HG03565 (cell line): Measurements from ENCODE around the gene BACH2.

Experiments used
- ATAC-seq: cut with Tn5 transposase; IDR thresholded peaks from one replicate; pipeline ENCODE4 v1.9.1; 2021; ENCODE audit warnings: mild to moderate bottlenecking, moderate library complexity; ENCODE audit not compliant: unreplicated experiment

Gene BACH2

GRCh38 chr6:90008189-90008907 lies 288.3 kb downstream of the BACH2 start:
- peak; percentile 80 for ATAC-seq

GRCh38 chr6:90005048-90005827 lies 291.4 kb downstream of the BACH2 start:
- ATAC-seq = no peak

DNA sequence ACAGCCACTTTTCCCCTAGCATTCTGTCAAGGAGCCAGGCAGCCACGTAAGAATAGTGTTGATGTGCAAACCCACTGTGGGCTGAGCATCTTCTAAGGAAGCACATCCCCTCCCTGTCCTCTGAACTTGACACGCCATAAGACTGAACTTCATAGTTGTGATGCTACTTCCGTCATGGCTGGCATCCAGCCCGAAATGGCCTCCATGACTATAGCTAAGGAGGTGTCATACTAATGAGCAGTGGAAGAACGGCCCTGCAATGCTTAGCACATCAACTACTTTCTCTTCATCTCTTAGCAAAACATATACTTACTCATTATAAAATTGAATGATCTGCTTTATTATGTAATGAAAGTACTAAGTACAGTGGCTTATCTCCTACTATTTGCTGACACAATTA lies 292.1 kb downstream of the BACH2 start:
- ATAC-seq = no peak

DNA sequence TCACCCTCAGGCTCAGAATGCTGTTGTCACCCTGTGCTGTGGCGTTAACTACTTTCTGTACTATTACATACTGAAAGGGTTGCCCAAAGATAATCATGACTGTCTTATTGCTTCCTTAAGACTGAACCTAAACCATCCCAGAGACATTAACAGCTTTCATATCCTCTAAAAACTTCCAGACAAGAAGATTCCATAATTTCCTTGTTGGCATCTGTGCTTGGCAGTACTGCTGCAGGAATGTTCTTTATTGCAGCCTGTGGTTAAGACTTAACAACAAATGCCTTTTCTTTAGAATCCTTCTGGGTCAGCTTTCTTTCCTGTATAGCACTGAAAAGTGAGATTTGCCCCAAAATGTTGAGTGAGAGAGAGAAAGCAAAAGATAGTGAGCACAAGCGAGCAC lies 292.7 kb downstream of the BACH2 start:
- no peak for ATAC-seq

GRCh38 chr6:90003069-90003795 lies 293.4 kb downstream of the BACH2 start:
- ATAC-seq = no peak

DNA sequence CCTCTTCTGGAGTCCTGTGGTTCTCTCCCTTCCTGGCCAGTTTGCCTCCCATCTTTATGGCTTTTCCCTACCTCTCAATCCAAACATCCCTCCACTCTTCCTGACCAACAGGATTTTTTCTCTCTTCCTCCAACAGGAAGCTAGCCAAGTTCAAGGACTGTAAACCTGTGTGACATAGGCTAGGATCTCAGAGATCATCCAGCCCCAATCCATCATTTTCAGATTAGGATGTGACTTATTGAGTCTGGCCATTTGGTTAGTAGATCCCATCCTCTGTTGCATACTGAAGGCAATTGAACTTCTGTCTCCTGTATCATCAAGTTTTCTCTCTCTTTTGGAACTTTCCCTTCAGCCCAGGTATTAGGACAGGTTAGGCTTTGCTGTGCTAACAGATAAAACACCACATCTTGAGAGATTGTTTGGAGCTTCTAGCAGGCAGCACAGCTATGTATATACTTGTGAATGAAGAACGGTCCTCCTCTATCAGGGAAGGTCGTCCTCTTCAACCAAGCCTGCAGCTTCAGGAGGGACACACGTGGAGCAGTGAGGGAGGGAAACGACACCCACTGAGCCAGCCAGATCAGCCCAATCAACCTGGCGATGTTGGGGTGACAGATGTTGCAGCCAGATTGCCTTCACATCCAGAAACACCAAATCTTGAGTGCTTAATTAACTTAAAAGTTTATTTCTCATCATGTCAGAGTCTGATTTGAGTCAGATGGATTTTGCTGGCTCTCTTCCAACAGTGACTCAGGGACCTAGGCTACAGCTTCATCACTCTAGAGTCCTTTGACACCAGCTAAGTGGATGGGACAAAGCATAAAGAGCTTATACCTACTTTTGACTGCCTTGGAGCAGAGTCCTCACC lies 295.5 kb downstream of the BACH2 start:
- ATAC-seq = no peak

DNA sequence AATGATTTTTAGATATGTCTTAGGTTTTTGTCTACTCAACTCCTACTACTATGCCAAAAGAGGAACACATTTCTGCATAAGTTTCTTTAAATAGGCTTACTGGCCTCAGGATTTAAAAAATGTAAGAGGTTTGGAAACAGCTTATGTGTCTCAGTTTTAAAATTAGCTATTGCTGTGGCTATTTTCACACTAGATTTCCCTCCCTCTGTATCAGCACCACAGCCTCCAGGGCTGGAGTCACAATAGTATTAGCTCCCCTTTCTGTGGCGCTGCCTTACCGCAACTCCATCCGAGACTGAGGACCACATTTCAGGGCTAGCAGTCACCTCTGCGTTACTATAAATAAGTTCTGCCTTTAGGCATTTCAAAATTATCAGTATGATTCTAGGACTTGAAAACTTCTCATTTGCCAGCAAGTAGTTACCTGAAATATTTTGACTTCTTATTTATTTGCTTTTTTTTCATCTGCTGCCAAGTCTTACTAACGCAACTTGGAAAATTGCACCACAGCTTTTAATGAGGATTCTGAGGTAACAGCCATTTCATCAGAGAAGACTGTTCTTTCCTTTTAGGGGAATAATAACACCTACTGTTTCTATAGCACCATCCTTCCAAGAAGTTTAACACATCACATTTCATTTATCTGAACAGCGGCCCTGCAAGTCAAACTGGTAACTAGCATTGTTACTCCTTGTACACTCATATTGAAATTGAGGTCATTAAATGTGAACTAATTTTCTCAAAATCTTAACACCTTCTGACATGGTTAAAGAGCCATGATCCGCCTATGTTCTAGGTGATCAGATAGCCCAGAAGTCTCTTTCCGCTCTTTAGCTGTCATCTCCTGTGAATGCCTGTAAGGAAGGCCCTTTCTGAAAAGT lies 296.5 kb downstream of the BACH2 start:
- no peak for ATAC-seq

DNA sequence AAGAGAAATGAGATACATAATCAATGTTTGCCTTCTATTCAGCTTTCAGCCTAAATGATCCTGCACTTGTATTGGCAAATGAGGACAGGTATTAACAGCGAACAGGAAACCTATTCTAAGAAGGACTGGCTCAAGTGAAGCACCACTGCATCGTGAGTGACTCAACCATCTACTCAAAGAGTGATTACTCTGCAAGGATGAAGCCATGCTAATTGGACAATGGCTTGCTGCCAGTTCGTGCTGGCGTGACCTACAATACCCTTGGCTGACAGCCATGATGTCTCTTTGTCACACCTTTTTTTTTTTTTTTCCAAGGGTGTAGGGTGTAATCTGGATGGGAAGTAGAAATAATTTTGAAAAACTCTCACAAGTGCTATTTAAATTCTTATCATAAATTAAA lies 297.5 kb downstream of the BACH2 start:
- ATAC-seq = no peak

DNA sequence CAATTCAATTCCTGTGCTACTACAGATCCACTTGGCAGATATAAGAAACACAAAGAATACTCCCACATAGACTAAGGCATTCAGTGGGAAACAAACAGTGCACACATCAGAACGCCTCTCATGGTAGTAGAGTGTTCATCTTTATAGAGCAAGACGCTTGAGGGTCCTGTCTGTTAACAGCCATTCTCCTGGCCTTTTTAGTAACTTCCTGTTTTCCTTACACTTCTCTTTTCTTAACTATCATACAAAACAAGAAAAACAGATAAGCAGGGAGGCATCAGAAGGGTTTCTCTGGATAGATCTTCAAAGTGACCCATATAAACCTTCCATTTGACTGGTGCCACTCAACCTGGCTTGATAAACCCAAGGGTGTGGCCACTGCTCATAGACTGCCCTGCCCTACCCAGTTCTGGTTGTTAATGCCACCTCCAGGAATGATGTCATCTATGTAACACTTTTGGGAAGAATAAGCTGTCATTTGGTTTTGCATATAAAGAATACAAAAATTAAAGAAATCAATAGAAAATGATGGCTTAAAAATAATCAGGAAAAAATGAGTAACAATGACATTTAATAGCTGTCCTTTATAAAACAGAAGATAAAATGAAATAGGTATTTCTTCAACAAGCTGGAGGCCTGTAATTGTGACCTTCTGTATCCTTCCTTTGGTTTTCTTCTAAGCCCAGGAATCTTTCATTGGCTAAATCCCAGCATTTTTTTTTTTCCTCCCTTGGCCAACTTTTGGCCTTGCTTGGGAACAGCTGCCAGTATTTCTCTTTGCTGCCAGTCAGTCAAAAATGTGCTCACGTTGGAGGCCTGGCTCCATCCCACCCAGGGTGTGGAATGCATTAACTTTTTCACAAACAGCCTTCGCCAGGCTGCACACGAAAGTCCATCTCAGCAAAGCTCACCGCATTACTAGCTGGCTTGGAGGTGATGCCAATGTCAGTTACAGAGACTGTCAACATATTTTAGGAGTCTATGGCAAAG lies 298.9 kb downstream of the BACH2 start:
- ATAC-seq = no peak

DNA sequence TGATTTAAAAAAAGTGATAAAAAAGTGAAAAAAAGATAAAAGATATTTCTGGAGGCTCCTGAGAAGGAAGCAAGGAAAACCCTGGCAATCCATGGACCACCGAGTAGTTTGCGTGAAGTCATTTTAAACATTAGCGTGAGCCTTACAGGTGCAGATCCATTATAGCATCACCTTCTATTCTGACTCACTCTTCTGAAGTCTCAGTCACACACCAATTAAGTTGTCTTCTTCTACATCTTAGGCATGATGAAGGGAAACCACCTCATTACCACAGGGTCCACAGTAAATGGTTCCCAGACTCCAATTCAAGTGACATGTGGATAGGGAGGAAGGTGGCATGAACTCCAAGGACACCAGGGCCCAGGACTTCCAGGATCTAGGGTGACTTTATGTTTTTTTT lies 303.2 kb downstream of the BACH2 start:
- no peak for ATAC-seq

GRCh38 chr6:89992818-89993217 lies 303.8 kb downstream of the BACH2 start:
- no peak for ATAC-seq

DNA sequence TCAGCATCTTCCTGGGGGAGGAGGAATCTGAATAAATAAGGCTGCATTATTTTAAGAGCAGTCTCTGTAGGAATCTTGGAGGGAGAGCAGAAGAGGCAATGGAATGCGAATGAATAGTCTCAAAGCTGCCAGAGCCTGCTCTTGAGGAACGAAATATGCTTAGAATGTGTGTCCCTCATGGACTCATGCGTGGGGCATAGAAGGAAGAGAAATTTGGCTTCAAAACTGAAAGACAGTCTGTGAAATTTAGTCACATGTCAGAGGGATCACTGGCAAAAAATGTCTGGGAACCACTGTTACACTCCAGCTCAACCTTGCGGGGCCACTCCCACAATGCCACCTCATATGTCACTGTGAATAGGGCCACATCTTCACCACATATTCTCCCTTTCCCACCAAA lies 306.9 kb downstream of the BACH2 start:
- ATAC-seq = no peak

DNA sequence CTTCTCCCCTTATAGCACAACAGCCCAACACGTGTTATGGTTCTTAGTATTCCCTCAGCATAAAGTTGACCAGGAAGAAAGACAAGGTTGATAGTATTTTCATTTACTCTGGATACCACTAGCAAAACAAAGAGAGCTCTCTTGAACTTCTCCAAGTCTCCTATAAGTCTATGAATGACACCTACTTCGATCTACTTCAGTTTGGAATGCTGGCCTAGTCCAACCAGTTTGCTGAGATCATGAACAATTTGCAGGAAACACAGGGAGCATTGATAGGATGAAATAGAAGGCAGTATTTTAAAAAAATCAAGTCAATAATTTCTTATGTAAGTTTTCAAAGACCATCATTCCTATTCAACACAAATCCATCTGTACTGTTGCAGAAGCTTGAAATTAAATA lies 308.8 kb downstream of the BACH2 start:
- no peak for ATAC-seq

- no peak for ATAC-seq
Observed at GRCh38 chr6:89987140-89987539, 309.5 kb downstream of the BACH2 start.

- ATAC-seq = no peak
Observed at GRCh38 chr6:89986650-89987074, 310.0 kb downstream of the BACH2 start.

- no peak for ATAC-seq
Observed at GRCh38 chr6:89985751-89986493, 310.7 kb downstream of the BACH2 start.

GRCh38 chr6:89984926-89985750 lies 311.5 kb downstream of the BACH2 start:
- no peak for ATAC-seq
